ENCODE results near the gene KAT8.

KAT8 gene

DNA sequence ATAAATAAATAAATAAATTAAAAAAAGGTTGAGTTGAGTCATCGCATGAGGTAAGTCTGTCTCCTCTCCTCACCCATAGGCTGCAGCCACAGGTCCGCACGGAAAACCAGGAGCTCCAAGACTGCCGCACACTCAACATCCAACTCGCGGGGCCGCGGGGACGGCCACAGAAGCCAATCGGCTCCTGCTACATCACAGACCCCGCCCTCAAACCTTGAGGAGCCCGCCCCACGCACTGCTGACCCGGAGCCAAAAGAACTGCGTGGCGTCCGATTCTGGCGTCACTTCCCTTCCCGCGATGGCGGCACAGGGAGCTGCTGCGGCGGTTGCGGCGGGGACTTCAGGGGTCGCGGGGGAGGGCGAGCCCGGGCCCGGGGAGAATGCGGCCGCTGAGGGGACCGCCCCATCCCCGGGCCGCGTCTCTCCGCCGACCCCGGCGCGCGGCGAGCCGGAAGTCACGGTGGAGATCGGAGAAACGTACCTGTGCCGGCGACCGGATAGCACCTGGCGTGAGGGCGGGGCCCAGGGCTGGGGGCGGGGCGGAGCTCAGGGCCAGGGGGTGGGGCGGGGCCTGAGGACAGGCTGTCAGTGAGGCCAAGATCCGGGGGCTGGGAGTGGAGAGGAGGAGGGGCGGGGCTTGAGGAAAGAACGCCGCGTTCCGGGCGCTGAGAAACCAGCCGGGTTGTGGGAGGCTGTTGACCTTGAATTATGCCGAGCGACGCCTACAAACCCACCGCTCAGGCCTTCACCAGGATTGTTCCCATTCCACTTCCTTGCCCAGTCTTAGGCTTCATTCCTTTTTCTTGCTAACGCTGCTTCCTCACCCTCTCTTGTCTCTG is at the start of gene KAT8:
TSS of gene KAT8 (plus strand) at position 281 of the 839 bp plus-strand sequence. CDS start at position 299, 18 bp downstream.
- peak; percentile 99 for DNase-seq (ENCODE audit: low read depth, low spot score)

DNA sequence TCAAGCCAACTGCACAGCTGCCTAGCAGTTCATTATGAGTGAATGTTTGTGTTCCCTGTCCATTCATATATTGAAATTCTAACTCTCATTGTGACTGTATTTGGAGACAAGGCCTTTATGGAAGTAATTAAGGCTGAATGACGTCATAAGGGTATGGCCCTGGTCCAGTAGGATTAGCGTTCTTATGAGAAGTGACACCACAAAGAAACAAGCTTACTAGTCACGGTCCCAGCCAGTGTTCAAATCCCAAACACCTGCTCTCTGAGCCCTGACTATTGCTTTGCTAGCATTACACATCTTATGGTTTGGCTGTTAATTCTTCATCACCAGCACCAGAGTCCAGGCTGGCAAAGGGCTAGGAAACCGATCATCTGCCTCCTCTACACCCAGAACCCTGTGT is 45.6 kb upstream of the KAT8 start:
- DNase-seq (ENCODE audit: low read depth, low spot score), result peak; percentile 69

DNA sequence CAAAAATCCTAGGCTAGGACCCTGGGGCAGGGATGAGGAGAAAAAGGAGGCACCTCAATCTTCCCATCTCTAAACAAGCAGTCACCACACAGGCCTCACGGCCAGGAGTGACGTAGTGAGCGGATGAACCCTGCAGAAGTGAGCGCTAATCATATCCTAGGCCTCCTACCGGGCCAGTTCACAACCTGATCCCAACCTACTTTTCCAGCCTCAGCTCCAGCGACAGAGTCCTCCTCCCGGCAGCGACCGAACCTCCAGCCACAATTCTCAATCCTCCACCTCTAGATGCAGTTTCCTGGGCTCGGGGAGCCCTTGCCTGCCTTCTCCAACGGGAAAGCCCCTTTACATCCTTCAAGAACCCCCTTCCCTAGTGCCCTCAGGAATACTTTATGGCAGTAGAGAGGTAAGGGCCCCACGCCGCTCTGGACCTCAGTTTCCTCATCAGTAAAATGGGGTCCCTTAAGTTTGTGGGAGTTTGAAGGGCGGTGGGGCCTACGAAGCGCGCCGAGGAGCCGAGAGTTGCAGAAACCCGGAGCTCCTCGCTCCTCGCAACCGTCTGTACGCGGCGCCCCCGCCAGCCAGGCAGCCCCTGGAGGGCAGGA is 44.8 kb upstream of the KAT8 start:
- DNase-seq (ENCODE audit: low read depth, low spot score), result peak; percentile 60

DNA sequence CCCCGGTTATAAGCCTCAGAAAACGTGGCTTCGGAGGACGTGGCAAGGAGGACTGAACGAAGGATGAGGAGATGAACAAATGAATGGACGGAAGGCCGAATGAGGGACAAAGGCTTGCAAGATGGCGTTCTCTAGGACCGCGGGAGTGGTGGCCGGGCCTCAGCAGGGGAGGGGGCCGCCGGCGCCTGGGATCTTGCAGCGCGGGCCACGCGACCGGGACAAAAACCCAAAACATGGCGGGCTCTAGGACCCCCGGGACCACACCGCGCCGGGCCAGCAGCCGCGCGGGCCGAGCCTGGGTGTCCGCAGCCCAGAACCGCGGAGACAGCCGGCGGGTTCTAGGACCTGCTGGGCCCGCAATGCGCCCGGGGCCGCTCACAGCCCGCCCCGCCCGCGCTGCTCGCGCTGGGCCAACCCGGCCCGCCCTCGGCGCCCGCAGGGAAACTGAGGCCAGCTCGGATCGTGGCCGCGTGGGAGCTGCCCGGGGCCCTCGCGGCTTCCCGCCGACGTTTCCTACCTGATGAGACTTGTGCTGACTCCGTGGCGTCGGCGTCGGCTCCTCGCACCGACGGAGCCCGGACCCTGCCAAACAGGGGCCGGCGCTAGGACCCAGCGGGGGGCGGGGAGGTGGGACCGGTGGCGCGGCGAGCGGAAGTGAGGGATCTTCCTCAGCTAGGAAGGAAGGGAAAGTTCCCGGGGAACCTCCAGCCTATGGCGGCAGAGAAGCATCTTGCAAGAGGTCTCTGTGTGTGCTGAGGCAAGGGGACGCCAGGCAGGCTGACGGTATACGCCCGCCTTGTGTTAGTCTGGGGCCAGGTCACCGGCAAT is 44.1 kb upstream of the KAT8 start:
- DNase-seq (ENCODE audit: low read depth, low spot score), result peak; percentile 96

DNA sequence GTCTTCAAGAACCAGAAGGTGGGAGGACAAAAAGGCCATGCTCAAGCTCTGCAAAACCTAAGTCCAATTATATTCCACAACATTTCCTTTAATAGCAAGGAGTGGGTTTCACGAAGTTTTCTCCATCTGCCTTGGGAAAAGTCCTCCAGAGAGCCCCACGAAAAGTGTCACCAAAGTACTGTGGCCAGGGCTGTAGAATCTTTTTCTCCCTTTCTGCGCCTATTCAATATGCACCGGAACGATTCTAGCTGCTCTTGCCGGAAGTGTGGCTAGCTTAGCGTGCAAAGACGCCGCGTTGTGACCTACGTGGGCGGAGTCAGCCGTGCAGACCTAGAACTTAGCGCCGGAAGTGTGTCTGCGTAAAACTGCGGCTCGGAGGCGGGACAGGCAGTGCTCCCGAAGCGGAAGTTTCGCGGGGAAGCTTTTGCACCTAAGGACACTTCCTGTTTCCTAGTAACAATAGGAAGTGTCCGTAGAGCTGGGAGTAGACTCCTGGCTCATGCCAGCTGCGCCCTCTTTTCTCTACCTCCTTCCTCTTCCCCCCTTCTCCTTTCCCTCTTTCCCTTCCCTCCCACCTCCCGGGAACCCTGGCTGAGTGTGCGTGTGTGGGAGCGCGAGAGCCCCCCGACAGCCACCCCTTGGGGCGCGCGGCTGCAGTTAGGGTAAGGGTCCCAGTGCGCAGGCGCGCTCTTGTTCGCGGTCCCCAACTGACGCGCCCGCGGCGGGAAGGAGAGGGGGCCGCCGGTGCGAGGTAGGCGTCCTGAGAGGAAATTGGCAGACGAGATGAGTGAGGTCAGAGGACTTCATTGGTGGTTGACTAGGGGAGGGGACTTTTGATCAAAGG is 43.3 kb upstream of the KAT8 start, which contains the start of the genes ZNF646 and ZNF668:
TSS of gene ZNF646 (plus strand) at position 453 of the 844 bp plus-strand sequence. CDS start 1,903 bp downstream, outside the sequence.
TSS of gene ZNF668 (minus strand) at position 271 of the 844 bp plus-strand sequence. CDS start 9,781 bp downstream, outside the sequence.
- DNase-seq (ENCODE audit: low read depth, low spot score), result peak; percentile 99

DNA sequence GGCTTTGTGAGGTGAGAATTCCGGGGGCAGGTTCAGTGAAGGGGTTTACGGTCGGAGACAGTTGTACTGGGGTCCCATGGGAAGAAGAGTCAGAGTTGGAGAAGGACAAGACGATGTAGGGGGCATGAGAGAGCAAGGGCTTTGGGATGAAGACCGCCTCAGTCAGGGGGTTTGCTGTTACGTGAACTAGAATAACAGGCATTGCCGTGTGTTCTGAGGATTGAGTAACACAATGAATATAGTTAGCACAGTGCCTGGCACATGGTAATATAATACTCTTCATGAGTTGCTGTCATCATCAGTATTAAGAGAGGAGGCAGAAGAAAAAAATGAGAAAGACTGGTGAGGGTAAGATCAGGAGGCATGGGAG is 42.7 kb upstream of the KAT8 start:
- no peak for DNase-seq (ENCODE audit: low read depth, low spot score)

DNA sequence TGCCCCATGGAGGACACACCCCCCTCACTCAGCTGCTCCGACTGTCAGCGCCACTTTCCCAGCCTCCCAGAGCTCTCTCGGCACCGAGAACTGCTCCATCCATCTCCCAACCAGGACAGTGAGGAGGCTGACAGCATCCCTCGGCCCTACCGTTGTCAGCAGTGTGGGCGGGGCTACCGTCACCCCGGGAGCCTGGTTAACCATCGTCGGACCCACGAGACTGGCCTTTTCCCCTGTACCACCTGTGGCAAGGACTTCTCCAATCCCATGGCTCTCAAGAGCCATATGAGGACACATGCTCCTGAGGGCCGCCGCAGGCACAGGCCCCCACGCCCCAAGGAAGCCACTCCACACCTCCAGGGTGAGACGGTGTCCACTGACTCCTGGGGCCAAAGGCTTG is 41.1 kb upstream of the KAT8 start:
- DNase-seq (ENCODE audit: low read depth, low spot score), result no peak

DNA sequence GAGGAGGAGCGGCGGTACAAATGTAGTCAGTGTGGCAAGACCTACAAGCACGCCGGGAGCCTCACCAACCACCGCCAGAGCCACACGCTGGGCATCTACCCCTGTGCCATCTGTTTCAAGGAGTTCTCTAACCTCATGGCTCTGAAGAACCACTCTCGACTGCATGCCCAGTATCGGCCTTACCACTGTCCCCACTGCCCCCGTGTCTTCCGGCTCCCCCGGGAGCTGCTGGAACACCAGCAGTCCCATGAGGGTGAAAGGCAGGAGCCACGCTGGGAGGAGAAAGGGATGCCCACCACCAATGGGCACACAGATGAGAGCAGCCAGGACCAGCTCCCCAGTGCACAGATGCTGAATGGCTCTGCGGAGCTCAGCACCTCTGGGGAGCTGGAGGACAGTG is 40.4 kb upstream of the KAT8 start:
- DNase-seq (ENCODE audit: low read depth, low spot score), result no peak

DNA sequence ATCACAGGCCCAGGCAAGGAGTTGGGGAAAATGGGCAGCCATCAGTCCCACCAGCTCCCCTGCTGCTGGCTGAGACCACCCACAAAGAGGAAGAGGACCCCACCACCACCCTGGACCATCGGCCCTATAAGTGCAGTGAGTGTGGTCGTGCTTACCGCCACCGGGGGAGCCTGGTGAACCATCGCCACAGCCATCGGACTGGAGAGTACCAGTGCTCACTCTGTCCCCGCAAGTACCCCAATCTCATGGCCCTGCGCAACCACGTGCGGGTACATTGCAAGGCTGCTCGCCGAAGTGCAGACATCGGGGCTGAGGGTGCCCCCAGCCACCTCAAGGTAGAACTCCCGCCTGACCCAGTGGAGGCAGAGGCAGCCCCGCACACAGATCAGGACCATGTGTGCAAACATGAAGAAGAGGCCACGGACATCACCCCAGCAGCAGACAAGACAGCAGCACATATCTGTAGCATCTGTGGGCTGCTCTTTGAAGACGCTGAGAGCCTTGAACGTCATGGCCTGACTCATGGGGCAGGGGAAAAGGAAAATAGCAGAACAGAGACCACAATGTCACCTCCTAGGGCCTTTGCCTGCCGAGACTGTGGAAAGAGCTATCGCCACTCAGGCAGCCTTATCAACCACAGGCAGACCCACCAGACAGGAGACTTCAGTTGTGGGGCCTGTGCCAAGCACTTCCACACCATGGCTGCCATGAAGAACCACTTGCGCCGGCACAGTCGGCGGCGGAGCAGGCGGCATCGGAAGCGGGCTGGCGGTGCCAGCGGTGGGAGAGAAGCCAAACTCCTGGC is 39.7 kb upstream of the KAT8 start:
- no peak for DNase-seq (ENCODE audit: low read depth, low spot score)

DNA sequence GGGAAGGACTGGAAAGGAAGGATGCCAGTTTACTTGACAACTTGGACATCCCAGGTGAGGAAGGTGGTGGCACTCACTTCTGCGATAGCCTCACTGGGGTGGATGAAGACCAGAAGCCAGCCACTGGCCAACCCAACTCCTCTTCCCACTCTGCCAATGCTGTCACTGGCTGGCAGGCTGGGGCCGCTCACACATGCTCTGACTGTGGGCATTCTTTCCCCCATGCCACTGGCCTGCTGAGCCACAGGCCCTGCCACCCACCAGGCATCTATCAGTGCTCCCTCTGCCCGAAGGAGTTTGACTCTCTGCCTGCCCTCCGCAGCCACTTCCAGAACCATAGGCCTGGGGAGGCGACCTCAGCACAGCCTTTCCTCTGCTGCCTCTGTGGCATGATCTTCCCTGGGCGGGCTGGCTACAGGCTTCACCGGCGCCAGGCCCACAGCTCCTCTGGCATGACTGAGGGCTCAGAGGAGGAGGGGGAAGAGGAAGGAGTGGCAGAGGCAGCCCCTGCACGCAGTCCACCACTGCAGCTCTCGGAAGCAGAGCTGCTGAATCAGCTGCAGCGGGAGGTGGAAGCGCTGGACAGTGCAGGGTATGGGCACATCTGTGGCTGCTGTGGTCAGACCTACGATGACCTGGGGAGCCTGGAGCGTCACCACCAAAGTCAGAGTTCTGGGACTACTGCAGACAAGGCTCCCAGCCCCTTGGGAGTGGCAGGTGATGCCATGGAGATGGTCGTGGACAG is 38.7 kb upstream of the KAT8 start:
- no peak for DNase-seq (ENCODE audit: low read depth, low spot score)

DNA sequence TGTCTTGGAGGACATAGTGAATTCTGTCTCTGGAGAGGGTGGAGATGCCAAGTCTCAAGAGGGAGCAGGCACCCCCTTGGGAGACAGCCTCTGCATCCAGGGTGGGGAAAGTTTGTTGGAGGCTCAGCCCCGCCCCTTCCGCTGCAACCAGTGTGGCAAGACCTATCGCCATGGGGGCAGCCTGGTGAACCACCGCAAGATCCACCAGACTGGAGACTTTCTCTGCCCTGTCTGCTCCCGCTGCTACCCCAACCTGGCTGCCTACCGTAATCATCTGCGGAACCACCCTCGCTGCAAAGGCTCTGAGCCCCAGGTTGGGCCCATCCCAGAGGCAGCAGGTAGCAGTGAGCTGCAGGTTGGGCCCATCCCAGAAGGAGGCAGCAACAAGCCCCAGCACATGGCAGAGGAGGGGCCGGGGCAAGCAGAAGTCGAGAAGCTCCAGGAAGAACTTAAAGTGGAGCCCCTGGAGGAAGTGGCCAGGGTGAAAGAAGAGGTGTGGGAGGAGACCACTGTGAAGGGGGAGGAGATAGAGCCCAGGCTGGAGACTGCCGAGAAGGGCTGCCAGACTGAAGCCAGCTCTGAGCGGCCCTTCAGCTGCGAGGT is 38.0 kb upstream of the KAT8 start:
- DNase-seq (ENCODE audit: low read depth, low spot score), result no peak

DNA sequence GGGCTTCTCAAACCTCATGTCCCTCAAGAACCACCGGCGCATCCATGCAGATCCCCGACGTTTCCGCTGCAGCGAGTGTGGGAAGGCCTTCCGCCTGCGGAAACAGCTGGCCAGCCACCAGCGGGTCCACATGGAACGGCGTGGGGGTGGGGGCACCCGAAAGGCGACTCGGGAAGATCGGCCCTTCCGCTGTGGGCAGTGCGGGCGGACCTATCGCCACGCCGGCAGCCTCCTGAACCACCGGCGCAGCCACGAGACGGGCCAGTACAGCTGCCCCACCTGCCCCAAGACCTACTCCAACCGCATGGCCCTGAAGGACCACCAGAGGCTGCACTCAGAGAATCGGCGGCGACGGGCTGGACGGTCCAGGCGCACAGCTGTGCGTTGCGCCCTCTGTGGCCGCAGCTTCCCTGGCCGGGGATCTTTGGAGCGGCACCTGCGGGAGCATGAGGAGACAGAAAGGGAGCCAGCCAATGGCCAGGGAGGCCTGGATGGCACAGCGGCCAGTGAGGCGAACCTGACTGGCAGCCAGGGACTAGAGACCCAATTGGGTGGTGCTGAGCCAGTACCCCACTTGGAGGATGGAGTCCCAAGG is 37.3 kb upstream of the KAT8 start:
- no peak for DNase-seq (ENCODE audit: low read depth, low spot score)

DNA sequence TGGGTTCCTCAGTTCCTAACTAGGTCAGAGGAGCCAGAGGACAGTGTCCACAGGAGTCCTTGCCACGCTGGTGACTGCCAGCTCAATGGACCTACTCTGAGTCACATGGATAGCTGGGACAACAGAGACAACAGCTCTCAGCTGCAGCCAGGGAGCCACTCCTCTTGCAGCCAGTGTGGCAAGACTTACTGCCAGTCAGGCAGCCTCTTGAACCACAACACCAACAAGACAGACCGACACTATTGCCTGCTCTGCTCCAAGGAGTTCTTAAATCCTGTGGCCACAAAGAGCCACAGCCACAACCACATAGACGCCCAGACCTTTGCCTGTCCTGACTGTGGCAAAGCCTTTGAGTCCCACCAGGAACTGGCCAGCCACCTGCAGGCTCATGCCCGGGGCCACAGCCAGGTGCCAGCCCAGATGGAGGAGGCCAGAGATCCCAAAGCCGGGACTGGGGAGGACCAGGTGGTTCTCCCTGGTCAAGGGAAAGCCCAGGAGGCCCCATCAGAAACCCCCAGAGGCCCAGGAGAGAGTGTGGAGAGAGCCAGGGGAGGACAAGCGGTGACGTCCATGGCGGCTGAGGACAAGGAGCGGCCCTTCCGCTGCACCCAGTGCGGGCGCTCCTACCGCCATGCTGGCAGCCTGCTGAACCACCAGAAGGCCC is 36.6 kb upstream of the KAT8 start:
- no peak for DNase-seq (ENCODE audit: low read depth, low spot score)

DNA sequence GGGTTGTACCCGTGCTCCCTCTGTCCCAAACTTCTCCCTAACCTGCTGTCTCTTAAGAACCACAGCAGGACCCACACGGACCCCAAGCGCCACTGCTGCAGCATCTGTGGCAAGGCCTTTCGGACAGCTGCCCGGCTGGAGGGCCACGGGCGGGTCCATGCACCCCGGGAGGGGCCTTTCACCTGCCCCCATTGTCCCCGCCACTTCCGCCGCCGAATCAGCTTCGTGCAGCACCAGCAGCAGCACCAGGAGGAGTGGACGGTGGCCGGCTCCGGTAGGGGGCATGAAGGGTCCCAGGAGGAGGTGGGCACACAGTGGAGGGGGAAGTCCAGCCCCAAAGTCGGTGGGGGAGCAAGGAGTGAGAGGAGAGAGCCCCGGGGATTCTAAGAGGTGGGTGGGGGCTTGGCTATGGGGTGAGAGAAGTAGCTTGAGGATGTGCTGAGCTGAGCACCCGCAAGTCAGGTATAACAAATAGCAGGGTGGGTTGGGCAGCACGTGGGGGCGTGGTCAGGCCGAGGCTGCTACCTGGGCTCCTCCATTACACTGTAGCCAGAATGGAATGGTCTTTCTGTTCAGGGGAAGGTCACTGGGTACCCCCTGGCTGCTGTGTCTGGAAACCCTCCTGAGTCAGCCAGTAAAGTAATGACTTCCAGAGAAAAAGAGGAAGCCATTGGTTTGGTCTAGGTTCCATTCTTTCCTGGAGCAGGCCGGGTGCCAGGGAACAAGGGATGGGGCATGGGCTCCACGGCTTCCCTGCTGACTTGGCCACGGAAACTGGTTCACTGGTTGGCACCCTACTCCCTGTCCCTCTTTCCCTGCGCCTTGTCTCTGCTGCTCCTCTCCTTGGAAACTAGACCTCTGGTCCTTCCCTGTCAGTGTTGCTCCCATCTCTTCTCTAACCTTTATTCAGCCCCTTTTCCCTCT is 35.8 kb upstream of the KAT8 start:
- DNase-seq (ENCODE audit: low read depth, low spot score), result no peak

DNA sequence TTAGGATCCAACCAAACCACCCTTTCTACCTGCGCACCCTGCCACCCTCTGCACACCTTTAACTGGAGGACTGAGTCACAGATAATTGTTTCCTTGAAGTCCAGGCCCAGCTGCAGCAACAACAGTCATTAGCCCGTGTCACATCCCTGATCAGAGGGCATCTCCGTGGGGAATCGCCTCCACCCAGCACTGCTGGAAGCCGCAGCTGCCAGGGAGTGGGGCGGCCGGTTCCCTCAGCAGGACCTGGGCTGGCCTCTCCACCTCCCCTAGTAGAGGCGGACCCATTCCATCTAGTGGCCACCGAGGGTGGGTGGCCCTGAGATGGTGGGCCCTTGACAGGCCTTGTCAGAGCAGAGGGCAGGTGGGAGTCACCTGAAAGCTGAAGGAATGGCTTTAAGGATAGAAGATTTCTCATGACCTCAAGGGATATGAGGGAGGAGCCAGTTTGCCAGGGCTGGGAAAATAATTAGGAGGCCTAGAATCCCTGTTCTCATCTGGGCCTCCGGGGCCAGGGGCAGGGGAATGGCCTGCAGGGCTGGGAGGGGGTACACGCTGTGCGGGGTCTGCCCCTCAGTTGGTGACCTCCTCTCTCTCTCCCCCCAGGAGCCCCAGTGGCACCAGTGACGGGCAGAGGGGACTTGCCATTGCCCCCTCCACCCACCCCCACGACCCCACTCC is 35.0 kb upstream of the KAT8 start:
- DNase-seq (ENCODE audit: low read depth, low spot score), result no peak

DNA sequence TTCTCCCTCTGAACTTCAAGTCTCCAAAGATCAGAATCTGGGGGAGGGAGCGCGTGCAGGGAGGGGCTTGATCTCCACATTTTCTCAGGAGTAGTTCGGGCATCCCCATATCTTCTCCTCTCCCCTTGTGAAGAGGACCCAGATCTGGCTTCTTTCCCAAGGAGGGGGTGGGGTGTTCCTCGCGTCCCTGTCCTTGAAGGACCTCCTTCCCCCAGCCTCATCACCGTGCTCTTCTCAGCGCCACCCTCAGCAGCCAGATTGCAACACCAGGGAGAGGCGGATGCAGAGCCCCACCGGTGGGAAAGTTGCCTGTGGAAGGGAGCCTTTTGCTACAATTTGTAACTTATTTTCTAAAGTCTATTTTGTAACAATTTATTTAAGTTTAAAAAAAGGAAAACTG is 34.4 kb upstream of the KAT8 start:
- no peak for DNase-seq (ENCODE audit: low read depth, low spot score)

DNA sequence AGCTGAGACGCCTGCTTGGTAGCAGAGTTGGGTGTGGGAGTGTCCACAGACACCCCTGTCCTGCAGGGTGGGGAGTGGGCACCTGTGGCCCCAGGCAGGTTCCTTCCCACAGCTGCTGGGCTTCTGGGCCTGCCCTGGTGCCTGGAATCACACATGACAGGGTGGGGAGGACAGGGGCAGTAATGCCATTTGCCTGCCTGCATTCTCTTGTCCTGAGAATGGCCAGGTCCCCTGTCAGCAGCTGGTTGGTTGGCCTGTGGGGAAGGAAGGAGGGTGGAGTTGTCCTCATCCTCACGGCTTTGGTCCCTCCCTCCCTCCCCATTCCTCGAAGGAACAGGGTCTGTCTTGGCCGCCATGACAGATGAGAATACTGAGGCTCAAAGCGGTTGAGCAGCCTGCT is 33.9 kb upstream of the KAT8 start:
- no peak for DNase-seq (ENCODE audit: low read depth, low spot score)
